Neuronal stem cell (in vitro differentiated cells): ENCODE results near the gene PRR16.

ENCODE experiments used
- DNase-seq: peaks from one replicate; pipeline ENCODE4 v3.0.0-alpha.2; 2013; ENCODE audit warnings: low spot score
- H2AFZ ChIP-seq: one replicate; pipeline ENCODE4 v1.6.1; 2013; ENCODE audit warnings: mild to moderate bottlenecking, low read length, inconsistent platforms
- H2AK5ac ChIP-seq: 2 replicates; pipeline ENCODE4 v1.6.1; 2013; ENCODE audit warnings: low read depth, mild to moderate bottlenecking, inconsistent platforms, low read length, moderate library complexity, mixed read lengths
- H2BK120ac ChIP-seq: 2 replicates; pipeline ENCODE4 v1.6.1; 2013; ENCODE audit warnings: low read depth, mild to moderate bottlenecking, inconsistent platforms, low read length, moderate library complexity, mixed read lengths
- H2BK12ac ChIP-seq: one replicate; pipeline ENCODE4 v1.6.1; 2013; ENCODE audit warnings: low read length, inconsistent platforms
- H2BK15ac ChIP-seq: 2 replicates; pipeline ENCODE4 v1.6.1; 2013; ENCODE audit warnings: mild to moderate bottlenecking, low read length, inconsistent platforms, mixed read lengths
- H2BK5ac ChIP-seq: one replicate; pipeline ENCODE4 v1.6.1; 2013; ENCODE audit warnings: inconsistent platforms, mild to moderate bottlenecking, low read length, moderate library complexity
- H3K14ac ChIP-seq: one replicate; pipeline ENCODE4 v1.6.1; 2013; ENCODE audit warnings: low read length, inconsistent platforms
- H3K18ac ChIP-seq: 2 replicates; pipeline ENCODE4 v1.6.1; 2013; ENCODE audit warnings: low read length, inconsistent platforms
- H3K23ac ChIP-seq: 2 replicates; pipeline ENCODE4 v1.6.1; 2013; ENCODE audit warnings: low read depth, mild to moderate bottlenecking, mixed read lengths, low read length, inconsistent platforms; ENCODE audit not compliant: poor library complexity
- H3K27ac ChIP-seq: replicated peaks from 3 replicates; pipeline ENCODE4 v1.5.1; 2013; ENCODE audit warnings: low read length, inconsistent platforms
- H3K27me3 ChIP-seq, 3 experiments: 2 replicates each; pipeline ENCODE4 v1.6.1; 2013; ENCODE audit warnings: low read length in 3 of 3, mild to moderate bottlenecking in 2 of 3, inconsistent platforms in 1 of 3, low read depth in 1 of 3, mixed read lengths in 1 of 3, moderate library complexity in 1 of 3; ENCODE audit not compliant: control insufficient read depth in 3 of 3, insufficient read depth in 3 of 3
- H3K36me3 ChIP-seq, 2 donors: replicated peaks in 1 of 2; 2 replicates each; pipeline ENCODE4 v1.6.1; 2013; ENCODE audit warnings: low read length in 2 of 2; ENCODE audit not compliant: control insufficient read depth in 2 of 2, insufficient read depth in 2 of 2
- H3K4ac ChIP-seq: 2 replicates; pipeline ENCODE4 v1.6.1; 2013; ENCODE audit warnings: inconsistent platforms, mild to moderate bottlenecking, low read length, moderate library complexity
- H3K4me1 ChIP-seq, 2 donors: 1 replicate in 1 of 2; 2 replicates in 1 of 2; pipeline ENCODE4 v1.6.1; 2013; ENCODE audit warnings: low read length in 2 of 2, low read depth in 1 of 2; ENCODE audit not compliant: control insufficient read depth in 2 of 2, insufficient read depth in 1 of 2
- H3K4me2 ChIP-seq: one replicate; pipeline ENCODE4 v1.6.1; 2013; ENCODE audit warnings: mild to moderate bottlenecking, low read length, inconsistent platforms; ENCODE audit not compliant: insufficient read depth, poor library complexity, severe bottlenecking
- H3K4me3 ChIP-seq, 2 donors: 2 replicates each; pipeline ENCODE4 v1.5.1; 2013; ENCODE audit warnings: low read length in 2 of 2, mild to moderate bottlenecking in 2 of 2, inconsistent platforms in 1 of 2, moderate library complexity in 1 of 2
- H3K79me1 ChIP-seq: one replicate; pipeline ENCODE4 v1.6.1; 2013; ENCODE audit warnings: low read depth, mild to moderate bottlenecking, inconsistent platforms, low read length, moderate library complexity
- H3K9ac ChIP-seq: one replicate; pipeline ENCODE4 v1.6.1; 2013; ENCODE audit warnings: mild to moderate bottlenecking, low read depth, low read length, inconsistent platforms; ENCODE audit not compliant: poor library complexity
- H3K9me3 ChIP-seq, 2 donors: replicated peaks in 1 of 2; 2 replicates each; pipeline versions ENCODE3 to v1.6.1; 2013; ENCODE audit warnings: low read length in 2 of 2, mild to moderate bottlenecking in 2 of 2, inconsistent platforms in 1 of 2, low read depth in 1 of 2, mixed read lengths in 1 of 2, moderate library complexity in 1 of 2; ENCODE audit not compliant: control insufficient read depth in 2 of 2, insufficient read depth in 1 of 2
- H4K8ac ChIP-seq: one replicate; pipeline ENCODE4 v1.6.1; 2013; ENCODE audit warnings: low read depth, mild to moderate bottlenecking, inconsistent platforms, low read length, moderate library complexity
- H4K91ac ChIP-seq: one replicate; pipeline ENCODE4 v1.6.1; 2013; ENCODE audit warnings: low read length, low read depth, mild to moderate bottlenecking, inconsistent platforms; ENCODE audit not compliant: poor library complexity
- WGBS, 2 donors: extraction: QIAGEN DNeasy Blood & Tissue Kit; methylation state at CpG; one replicate each; pipeline ENCODE4 v1.1.7; 2013; ENCODE audit warnings: missing lambda C conversion rate in 2 of 2, mixed read lengths in 1 of 2; ENCODE audit not compliant: insufficient read length in 2 of 2, insufficient replicate concordance in 1 of 2; ENCODE audit errors: extremely low coverage in 2 of 2; 5-methylcytosine and 5-hydroxymethylcytosine counted together

PRR16 gene

DNA sequence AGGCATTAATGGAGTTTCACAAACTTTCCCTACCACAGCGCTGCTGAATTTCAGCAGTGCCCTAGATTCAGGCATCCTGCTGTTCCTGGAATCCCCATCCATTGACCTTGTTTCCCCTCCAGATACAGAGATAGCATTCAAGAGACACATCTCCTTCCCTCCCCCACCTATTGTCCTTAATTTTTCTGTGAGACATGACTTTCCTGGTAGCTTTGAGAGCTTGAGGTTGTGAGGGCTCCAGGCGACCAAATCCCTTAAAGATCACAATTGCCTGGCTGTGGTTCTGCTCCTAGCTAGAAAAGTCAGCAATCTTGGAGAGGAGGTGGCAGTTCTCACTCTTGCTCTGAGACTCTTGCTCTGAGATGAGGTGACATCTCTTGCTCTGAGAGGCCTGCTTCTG, 48.0 kb downstream of the PRR16 start:
- Histone ChIP-seq H2BK5ac (no peak overlapping the region), H2AFZ (peak overlapping the region; percentile 75), H2BK15ac (no peak overlapping the region), H3K4ac (no peak overlapping the region), H3K23ac (no peak overlapping the region), H3K79me1 (no peaks in the 10 kb centered on the region), H3K36me3 (no peaks in the 10 kb centered on the region), H3K27ac (no peak overlapping the region), H3K14ac (no peak overlapping the region), H4K8ac (no peak overlapping the region), H3K27me3 (no peaks in the 10 kb centered on the region), H3K4me3 (no peak overlapping the region), H2BK12ac (no peak overlapping the region), H3K4me2 (no peak overlapping the region), H2BK120ac (no peak overlapping the region), H3K4me1 (peaks cover 6 to 14% of the 10 kb centered on the region in 2 donors), H2AK5ac (no peak overlapping the region), H3K18ac (no peak overlapping the region), H3K9ac (no peak overlapping the region), H4K91ac (no peak overlapping the region), H3K9me3 (no peaks in the 10 kb centered on the region)
- DNase-seq = peak; percentile 8
- WGBS, 2 donors = no CpG with 5 or more reads among the region's 2 CpGs

DNA sequence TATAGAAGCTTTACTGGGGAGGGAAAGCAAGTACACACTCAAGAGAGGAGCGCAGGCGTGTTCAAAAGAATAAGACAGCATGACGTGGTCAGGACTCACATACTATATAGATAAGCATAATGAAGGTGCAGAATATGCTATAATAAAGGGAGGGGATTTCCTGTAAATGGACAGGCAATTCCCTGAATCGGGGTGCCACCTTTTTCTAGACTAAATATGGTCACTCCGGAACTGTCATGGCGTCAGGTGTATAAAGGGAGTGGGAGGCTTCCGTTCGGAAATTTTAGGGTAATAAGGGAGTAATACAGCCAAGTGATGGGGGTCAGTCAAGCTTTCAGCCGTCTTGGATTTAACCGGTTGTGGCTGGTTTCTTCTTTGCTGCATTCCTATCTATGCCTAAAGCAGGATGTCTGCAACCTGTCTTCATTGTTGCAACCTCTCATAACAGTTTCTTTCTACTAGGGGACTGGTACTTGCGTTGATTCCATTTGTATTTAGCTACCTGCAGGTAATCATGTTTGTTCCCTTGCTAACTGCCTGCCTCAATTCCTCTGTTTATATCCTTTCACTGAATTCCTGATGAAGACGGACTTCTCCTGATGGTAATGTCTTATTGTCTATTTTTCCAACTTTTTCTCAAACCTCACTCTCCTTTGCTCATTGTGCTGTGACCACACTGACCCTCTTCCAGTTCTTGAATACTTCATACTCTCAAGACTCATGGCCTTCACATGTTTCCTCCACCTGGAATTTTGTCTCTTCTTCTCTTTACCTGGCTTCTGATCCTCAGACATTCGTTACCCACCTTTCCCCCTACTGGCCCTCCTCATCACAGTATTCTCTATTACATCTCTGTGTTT, 48.9 kb downstream of the PRR16 start:
- no peak for DNase-seq
- Histone ChIP-seq H3K79me1 (no peaks in the 10 kb centered on the region), H2BK5ac (no peak overlapping the region), H3K4me3 (no peak overlapping the region), H3K36me3 (no peaks in the 10 kb centered on the region), H2AK5ac (no peak overlapping the region), H2BK120ac (no peak overlapping the region), H2AFZ (peak overlapping the region; percentile 75), H3K4me2 (no peak overlapping the region), H3K9me3 (no peaks in the 10 kb centered on the region), H3K27ac (no peak overlapping the region), H2BK15ac (no peak overlapping the region), H4K8ac (no peak overlapping the region), H3K4me1 (peaks cover 6 to 14% of the 10 kb centered on the region in 2 donors), H3K4ac (no peak overlapping the region), H3K14ac (no peak overlapping the region), H3K27me3 (no peaks in the 10 kb centered on the region), H3K9ac (no peak overlapping the region), H3K23ac (no peak overlapping the region), H2BK12ac (no peak overlapping the region), H4K91ac (no peak overlapping the region), H3K18ac (no peak overlapping the region)
- no CpG with 5 or more reads among the region's 13 CpGs for WGBS, 2 donors

DNA sequence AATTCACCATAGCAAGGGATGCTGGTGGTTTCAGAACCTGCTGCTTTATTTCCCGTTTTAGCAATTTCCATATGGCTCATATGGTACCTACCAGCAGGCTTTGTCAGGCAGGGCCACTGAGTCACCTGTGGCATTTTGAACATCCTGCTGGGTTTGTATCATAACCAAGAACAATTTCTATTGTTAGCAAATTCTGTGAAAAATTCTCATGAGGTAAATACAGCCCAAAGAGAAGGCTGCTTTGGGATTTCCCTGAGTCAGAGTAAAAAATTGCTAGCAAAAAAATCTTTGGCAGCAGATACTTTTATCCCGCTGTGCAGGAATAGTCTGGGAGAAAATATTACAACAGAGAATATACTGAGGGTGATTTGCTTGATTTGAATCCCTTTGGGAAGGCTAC, 52.7 kb downstream of the PRR16 start:
- Histone ChIP-seq H3K23ac (no peak overlapping the region), H3K27me3 (no peaks in the 10 kb centered on the region), H3K18ac (no peak overlapping the region), H2BK120ac (no peak overlapping the region), H2BK12ac (no peak overlapping the region), H2BK5ac (no peak overlapping the region), H3K4me2 (no peak overlapping the region), H2BK15ac (no peak overlapping the region), H4K91ac (no peak overlapping the region), H3K4me1 (peaks cover 6 to 12% of the 10 kb centered on the region in 2 donors), H3K9ac (no peak overlapping the region), H3K14ac (no peak overlapping the region), H3K36me3 (no peaks in the 10 kb centered on the region), H3K4ac (no peak overlapping the region), H2AFZ (no peak overlapping the region), H2AK5ac (no peak overlapping the region), H3K4me3 (no peak overlapping the region), H4K8ac (no peak overlapping the region), H3K9me3 (no peaks in the 10 kb centered on the region), H3K79me1 (no peaks in the 10 kb centered on the region), H3K27ac (no peak overlapping the region)
- DNase-seq = no peak
- no CpG with 5 or more reads among the region's 2 CpGs for WGBS, 2 donors

DNA sequence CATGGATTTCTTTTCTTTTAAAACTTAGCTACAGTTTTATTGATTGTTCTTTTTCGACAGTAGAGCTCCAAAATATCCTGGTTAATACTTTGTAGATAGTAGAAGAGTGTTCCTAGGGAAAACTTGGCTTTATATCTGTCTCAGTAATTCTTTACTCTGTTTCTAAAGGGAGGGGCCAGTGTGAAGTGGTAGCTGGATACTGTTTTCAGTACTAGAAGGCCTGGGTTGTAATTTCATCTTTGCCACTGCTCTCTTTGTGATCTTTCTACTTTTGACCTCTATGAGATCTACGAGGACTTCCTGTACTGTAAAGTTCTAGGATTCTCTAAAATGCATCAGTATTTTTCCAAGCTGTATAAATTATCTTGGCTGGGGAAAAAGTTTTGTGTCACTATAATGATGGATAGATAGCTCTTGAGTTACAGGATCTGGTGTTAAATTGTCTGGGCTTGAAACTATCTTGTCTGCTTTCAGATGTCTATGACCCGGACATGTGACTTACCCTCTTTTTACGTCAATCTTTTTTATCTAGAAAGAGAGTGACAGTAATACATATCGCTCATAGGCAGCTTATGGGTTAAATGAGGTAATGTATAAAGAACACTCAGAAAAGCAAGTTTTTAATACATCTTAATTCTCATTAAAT, 53.6 kb downstream of the PRR16 start:
- no peaks in the 10 kb centered on the region for H3K36me3 ChIP-seq
- H4K91ac ChIP-seq = no peak overlapping the region
- H3K4me3 ChIP-seq = no peak overlapping the region
- H2BK12ac ChIP-seq = no peak overlapping the region
- no peak overlapping the region for H2BK15ac ChIP-seq
- no peaks in the 10 kb centered on the region for H3K27me3 ChIP-seq
- WGBS, 2 donors = no CpG with 5 or more reads among the region's 5 CpGs
- no peak overlapping the region for H3K27ac ChIP-seq
- no peak for DNase-seq
- no peaks in the 10 kb centered on the region for H3K79me1 ChIP-seq
- H3K4me2 ChIP-seq = no peak overlapping the region
- H4K8ac ChIP-seq = no peak overlapping the region
- no peak overlapping the region for H2AK5ac ChIP-seq
- H3K9ac ChIP-seq = no peak overlapping the region
- H3K23ac ChIP-seq = no peak overlapping the region
- H3K14ac ChIP-seq = no peak overlapping the region
- no peak overlapping the region for H3K4ac ChIP-seq
- no peak overlapping the region for H2BK120ac ChIP-seq
- H3K18ac ChIP-seq = no peak overlapping the region
- H2AFZ ChIP-seq = no peak overlapping the region
- H2BK5ac ChIP-seq = no peak overlapping the region
- H3K9me3 ChIP-seq = no peaks in the 10 kb centered on the region
- H3K4me1 ChIP-seq = peaks cover 1 to 3% of the 10 kb centered on the region in 2 donors
